Measurements from ENCODE around the gene RAP1GDS1.
"Not testable (repeated sequence)": the region's sequence is repeated elsewhere in the genome, so short reads cannot be mapped to it uniquely, and the experiment has no call there.

Gene RAP1GDS1

GRCh38 chr4:98289375-98289774, 28.2 kb downstream of the RAP1GDS1 start:
- DNase-seq (ENCODE audit: low spot score): no peak

DNA sequence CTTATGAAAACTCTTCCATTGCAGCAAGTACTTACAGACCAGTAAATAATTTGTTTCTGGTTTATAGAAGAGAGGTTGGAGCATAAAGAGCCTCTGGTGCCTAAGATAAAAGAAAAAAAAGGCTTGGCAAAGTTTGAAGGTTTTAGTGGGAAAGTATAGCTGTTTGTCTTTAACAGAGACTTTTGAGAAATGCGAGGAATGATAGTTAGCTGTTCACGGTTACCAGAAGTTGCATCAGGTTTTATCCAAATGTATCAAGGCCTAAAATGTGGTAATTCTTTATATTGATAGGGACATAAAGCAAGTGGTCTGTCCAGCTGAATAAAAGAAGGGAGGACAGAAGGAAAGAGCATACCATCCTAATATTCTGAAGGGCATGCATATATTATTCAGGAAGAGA, 29.3 kb downstream of the RAP1GDS1 start:
- no peak for DNase-seq (ENCODE audit: low spot score)

DNA sequence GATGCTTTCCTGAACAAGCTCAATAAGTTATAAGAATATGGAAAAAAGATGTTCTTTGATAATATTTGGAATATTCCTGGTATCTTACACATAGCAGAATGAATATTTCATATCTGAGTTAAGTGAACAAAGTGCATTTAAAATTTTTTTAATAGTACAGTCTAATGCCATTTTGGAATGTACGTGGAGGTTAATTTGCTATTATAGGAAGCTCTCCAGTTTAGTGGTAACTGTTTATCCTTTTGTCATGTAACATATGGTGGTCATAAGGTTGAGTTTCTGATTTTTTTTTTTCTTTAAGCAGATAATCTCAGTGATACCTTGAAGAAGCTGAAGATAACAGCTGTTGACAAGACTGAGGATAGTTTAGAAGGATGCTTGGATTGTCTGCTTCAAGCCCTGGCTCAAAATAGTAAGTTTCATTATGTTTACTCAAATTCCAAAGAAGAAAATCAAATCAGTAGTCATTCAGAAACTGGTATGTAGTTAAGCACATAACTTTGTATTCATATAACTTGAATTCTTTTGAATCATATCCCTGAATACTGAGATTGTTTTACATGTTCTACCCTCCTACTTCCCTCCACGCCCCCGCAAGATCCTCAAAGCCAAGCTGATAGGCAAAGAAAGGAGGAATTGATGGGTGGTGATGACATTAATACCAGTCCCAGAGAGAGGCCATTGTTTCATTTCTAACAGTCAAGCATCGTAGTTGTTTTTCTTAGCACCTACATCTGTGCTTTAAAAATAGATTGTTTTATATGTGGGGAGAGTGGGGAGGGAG, 32.1 kb downstream of the RAP1GDS1 start:
- no peak for DNase-seq (ENCODE audit: low spot score)

DNA sequence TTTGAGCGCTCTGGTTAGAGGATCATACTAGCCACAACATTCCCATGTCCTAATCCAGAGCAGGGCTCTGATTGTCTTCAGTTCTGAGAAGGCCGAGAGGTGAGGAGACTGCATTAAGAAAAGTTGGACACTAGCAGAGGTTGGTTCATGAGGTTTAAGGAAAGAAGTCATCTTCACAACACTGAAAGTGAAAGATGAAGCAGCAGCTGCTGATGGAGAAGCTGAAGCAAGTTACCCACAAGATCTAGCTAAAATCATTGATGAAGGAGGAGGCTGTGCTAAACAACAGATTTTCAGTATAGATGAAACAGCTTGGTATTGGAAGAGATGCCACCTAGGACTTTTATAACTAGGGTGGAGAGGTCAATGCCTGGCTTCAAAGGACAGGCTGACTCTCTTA, 36.8 kb downstream of the RAP1GDS1 start:
- no peak for DNase-seq (ENCODE audit: low spot score)

- no peak for DNase-seq (ENCODE audit: low spot score)
Observed at GRCh38 chr4:98300706-98301105, 39.5 kb downstream of the RAP1GDS1 start.

DNA sequence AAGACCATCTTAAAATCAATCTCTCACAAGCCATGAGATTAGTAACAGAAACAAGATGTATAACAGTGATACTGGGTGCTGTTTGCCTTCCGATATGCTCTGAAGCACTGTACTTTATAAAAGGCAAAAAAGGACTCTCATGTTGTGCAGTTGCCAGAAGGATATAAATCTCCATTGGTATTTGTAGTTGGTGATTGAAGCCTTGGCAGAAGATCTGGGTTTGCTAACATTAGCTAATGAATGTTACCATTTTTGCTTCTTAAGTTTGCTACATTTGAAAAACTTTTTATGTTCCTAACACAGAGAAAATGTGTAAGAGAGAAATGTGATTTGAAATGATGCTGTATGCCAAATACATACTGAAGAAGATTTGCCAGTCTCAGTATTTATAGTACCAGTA, 44.4 kb downstream of the RAP1GDS1 start:
- no peak for DNase-seq (ENCODE audit: low spot score)

GRCh38 chr4:98310867-98311266, 49.7 kb downstream of the RAP1GDS1 start:
- no peak for DNase-seq (ENCODE audit: low spot score)

DNA sequence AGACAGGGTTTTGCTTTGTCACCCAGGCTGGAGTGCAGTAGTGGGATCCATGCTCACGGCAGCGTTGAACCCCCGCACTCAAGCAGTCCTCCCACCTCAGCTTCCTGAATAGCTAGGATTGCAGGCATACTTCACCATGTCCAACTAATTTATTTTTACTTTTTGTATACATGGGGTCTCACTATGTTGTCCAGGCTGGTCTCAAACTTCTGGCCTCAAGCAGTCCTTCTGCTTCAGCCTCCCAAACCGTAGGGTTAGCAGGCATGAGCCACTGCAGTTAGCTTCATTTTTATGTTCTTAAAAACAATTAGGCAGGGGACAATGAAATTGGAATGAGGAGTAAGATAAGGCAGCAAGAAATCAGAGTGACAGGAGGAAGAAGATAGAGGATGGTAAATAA, 50.5 kb downstream of the RAP1GDS1 start:
- DNase-seq (ENCODE audit: low spot score): no peak

GRCh38 chr4:98314791-98315565, 53.8 kb downstream of the RAP1GDS1 start:
- DNase-seq (ENCODE audit: low spot score): no peak

DNA sequence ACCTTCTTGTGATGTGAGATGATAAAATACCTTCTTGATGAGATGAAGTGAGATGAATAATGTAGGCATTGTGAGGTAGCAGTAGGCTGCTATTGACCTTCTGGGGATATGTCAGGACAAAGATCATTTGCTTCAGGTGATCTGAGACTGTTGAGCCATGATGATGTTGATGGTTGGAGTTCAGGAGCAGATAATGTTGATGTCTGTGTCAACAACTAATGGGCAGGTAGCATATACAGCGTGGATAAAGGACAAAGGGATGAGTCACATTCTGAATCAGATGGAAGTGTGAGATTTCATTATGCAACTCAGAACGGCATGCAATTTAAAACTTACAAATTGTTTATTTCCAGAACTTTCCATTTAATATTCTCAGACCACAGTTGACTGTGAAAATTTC, 57.3 kb downstream of the RAP1GDS1 start:
- DNase-seq (ENCODE audit: low spot score): no peak

DNA sequence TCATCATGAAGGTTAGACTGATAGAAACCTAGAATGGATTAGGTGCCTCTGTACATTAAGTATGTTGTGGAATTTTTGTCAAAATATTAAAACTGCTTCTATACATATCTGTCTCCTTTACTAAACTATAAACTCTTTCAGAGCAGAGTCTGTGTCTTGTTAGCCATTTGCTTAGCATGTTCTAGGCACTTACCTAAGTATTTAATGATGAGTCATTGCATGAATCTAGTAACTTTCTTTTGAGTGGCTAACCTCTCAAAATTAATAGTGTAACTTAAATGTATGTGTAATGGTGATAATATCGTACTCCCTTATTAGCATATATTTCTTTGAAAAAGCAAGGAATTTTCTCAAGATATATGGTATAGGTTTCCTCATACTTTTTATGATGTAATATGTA, 57.8 kb downstream of the RAP1GDS1 start:
- no peak for DNase-seq (ENCODE audit: low spot score)

GRCh38 chr4:98326168-98326567, 65.0 kb downstream of the RAP1GDS1 start:
- no peak for DNase-seq (ENCODE audit: low spot score)

DNA sequence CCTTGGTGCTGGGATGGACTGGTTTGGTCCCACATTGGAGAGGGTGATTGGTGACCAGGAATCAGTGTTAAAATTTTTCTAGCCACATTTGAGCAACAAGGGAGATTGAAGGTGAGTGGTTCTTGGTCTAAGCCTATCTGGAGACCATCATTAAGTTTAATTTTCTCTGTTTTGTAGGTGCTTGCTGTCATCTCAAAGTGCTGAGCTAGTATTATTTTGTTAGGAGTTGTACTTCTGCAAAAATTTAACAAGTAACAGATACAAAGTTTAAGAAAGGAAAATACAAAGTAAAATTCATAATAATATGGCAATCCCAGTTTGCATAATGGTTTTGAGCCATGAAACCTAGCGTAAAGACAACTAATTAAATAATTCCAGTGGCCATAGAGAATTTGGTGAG, 66.5 kb downstream of the RAP1GDS1 start:
- DNase-seq (ENCODE audit: low spot score): no peak

DNA sequence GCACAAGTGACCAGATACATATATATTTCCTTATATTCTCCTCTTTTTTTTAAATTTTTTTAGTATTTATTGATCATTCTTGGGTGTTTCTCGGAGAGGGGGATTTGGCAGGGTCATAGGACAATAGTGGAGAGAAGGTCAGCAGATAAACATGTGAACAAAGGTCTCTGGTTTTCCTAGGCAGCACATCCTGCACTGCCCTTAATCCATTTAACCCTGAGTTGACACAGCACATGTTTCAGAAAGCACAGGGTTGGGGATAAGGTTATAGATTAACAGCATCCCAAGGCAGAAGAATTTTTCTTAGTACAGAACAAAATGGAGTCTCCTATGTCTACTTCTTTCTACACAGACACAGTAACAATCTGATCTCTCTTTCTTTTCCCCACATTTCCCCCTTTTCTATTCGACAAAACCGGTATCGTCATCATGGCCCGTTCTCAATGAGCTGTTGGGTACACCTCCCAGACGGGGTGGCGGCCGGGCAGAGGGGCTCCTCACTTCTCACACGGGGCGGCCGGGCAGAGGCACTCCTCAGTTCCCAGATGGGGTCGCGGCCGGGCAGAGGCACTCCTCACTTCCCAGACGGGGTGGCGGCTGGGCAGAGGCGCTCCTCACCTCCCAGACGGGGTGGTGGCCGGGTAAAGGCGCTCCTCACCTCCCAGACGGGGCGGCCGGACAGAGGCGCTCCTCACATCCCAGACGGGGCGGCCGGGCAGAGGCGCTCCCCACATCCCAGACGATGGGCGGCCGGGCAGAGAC, 68.9 kb downstream of the RAP1GDS1 start:
- not testable (repeated sequence) for DNase-seq (ENCODE audit: low spot score)

DNA sequence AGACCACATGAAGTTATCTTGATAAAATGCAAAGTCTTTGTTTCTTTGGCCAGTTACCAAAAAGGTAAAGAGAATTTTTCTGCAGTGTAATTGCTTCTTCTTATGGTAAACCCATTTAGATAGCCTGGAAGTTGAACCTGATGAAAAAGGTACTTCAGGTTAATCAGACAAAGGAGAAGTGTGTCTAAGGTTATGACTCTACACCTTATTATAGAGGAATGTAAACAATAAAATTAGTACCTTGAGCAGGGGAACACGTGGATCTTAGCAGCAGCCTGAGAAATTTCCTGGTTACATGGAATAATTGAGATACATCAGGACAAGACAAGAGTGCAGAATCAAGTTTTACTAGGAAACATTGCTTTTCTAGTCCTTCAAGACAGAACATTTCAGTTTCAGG, 70.8 kb downstream of the RAP1GDS1 start:
- no peak for DNase-seq (ENCODE audit: low spot score)

DNA sequence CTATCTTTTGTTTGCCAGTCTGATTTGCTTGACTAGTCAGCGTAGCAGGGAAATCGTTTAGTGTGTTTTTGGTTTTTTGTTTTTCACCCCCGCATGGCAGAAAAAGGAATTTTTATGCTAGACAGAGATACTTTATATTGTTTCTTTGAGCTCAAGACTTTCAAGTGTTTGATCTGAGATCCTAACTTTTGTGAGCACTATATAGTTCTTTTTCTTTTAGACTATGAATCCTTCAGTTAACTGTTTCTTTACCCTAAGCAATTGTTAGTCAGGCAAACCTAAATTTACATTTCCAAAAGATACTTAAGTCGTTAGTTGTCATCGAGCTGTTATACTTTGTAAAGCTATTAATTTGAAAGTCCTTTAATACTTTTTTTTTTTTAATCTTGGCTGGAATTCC, 73.3 kb downstream of the RAP1GDS1 start:
- no peak for DNase-seq (ENCODE audit: low spot score)

- no peak for DNase-seq (ENCODE audit: low spot score)
Observed at GRCh38 chr4:98338761-98339438, 77.7 kb downstream of the RAP1GDS1 start.

GRCh38 chr4:98341309-98341708, 80.1 kb downstream of the RAP1GDS1 start:
- DNase-seq (ENCODE audit: low spot score): no peak

DNA sequence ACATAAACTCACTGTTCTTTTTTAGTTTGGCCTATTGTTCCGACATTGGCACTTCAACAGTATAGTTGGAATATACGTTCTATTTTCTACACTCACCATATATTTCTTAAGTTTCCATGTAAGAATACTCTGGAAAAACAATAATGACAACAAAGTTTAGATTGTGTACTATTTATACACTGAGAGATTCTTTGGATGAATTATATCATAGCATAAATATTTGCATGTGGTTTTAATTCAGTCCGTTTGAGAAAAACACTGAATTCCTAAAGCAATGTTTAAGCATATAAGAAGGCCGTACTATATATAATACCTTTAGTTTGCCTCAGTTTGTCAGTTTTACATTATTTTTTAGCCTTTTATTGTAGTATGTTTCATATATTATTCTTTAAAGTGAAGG, 82.4 kb downstream of the RAP1GDS1 start:
- no peak for DNase-seq (ENCODE audit: low spot score)

GRCh38 chr4:98345838-98346237, 84.7 kb downstream of the RAP1GDS1 start:
- no peak for DNase-seq (ENCODE audit: low spot score)

DNA sequence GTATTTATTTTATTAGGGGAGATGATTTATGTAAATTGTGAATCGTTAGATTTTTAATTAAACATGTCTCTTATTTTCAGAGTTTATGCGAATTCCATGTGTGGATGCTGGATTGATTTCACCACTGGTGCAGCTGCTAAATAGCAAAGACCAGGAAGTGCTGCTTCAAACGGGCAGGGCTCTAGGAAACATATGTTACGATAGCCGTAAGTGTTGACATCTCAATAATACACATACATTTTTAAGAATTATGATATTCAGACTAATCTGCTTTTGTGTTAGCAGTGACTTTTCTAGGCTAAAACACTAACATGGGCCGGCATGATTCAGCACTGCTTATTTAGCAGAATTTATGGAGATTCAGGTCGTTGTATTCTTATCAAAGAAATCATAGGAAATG, 91.2 kb downstream of the RAP1GDS1 start:
- no peak for DNase-seq (ENCODE audit: low spot score)

- DNase-seq (ENCODE audit: low spot score): no peak
Observed at GRCh38 chr4:98352940-98353339, 91.8 kb downstream of the RAP1GDS1 start.
